ENCODE measurements around the gene EYS. TPM values are rescaled to one million over a fixed set of nuclear protein-coding genes. Genes with fewer than 3 reads are reported as not detected.
A peak's percentile ranks its signal among the peaks of the same experiment; 100 is the strongest.

The EYS gene
- total and polyA plus RNA-seq, 2 of the 8 experiments (the other 6 are each of a cell fraction or from before 2014, with no cell fraction given) = 0.05 to 0.13 TPM

DNA sequence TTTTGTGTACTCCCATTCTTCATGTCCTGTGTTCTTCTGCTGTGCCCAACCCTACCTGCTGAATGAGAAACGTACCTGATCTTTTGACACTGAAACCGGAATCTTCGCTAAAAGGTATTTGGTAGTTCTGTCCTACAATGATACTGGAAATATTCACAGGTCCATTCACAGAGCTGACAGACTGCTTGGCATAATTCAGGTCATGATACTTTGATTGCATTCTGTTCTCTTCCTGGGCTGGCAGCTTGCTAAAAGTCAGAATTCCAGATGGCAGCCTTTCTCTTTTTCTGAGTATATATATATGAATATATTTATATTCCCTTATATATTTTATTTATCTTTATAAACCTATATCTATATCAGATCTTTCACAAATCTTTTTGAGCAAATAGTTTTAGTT, 1696.4 kb downstream of the EYS start:
- no peak overlapping the region for H4K91ac ChIP-seq (replicated peaks; ENCODE audit: insufficient read length, low read length)
- no peak overlapping the region for H3K14ac ChIP-seq (ENCODE audit: insufficient read length)
- H2BK15ac ChIP-seq (ENCODE audit: low read length) = no peak overlapping the region
- no peak overlapping the region for H2BK120ac ChIP-seq (replicated peaks; ENCODE audit: low read depth, low read length)
- peak overlapping the region; percentile 32 for H3K4ac ChIP-seq (replicated peaks; ENCODE audit: insufficient read length, low read depth, low read length)
- H3K79me1 ChIP-seq (ENCODE audit: low read depth, low read length) = no peaks in the 10 kb centered on the region
- H3K27ac ChIP-seq (ENCODE audit: low read depth, low read length) = no peak overlapping the region
- H3K36me3 ChIP-seq (ENCODE audit: control insufficient read depth in 2 of 4, insufficient read depth in 4 of 4, low read length in 3 of 4) = no peaks in the 10 kb centered on the region
- H3K4me1 ChIP-seq (replicated peaks in 1 of 4; ENCODE audit: control insufficient read depth in 3 of 4, insufficient read depth in 4 of 4, low read length in 3 of 4) = peaks cover 0 to 2% (median under 1%) of the 10 kb centered on the region in 4 experiments; a peak in 1 of 7 replicates
- FAIRE-seq (no peak), DNase-seq (ENCODE audit: low read depth in 1 of 2, low spot score in 2 of 2) (no peak)
- H4K5ac ChIP-seq (ENCODE audit: insufficient read length, low read depth, low read length) = no peak overlapping the region
- H3K27me3 ChIP-seq (replicated peaks in 1 of 4; ENCODE audit: control insufficient read depth in 3 of 4, extremely low read depth in 1 of 4, insufficient read depth in 3 of 4, low read length in 3 of 4) = no peaks in the 10 kb centered on the region
- H2BK5ac ChIP-seq (ENCODE audit: low read depth, low read length) = no peak overlapping the region
- no peak overlapping the region for H3K23ac ChIP-seq (ENCODE audit: insufficient read length)
- no peak overlapping the region for H4K8ac ChIP-seq (ENCODE audit: extremely low read depth, insufficient read depth, low read length)
- H3K56ac ChIP-seq (replicated peaks; ENCODE audit: insufficient read length, low read depth, low read length) = no peak overlapping the region
- no peak overlapping the region for H2BK20ac ChIP-seq (ENCODE audit: low read length)
- H3K9ac ChIP-seq (replicated peaks in 1 of 4; ENCODE audit: extremely low read depth in 1 of 4, low read depth in 3 of 4, low read length in 3 of 4) = no peak overlapping the region
- WGBS, 2 experiments (ENCODE audit: extremely low coverage in 1 of 2, insufficient coverage in 1 of 2, insufficient read length in 1 of 2, insufficient replicate concordance in 2 of 2, low coverage in 1 of 2, low lambda C conversion rate in 2 of 2, missing lambda C conversion rate in 1 of 2) = 94% methylated on average over 3 of the region's 3 CpGs; no CpG with 5 or more reads in 1 of the 2 experiments
- no peak overlapping the region for H3K18ac ChIP-seq (ENCODE audit: extremely low read depth, low read length)
- H2AK5ac ChIP-seq (ENCODE audit: low read depth, low read length) = no peak overlapping the region
- no peaks in the 10 kb centered on the region for H3K9me3 ChIP-seq (ENCODE audit: insufficient read depth in 2 of 2, low read depth in 1 of 2, low read length in 1 of 2)
- ChIA-PET CTCF (ENCODE audit: partially characterized antibody) (interaction anchor here (0.7 to 1.6 kb wide), 4 partner anchors 79 to 320 kb away, joined by 3 to 7 read pairs (median 4); no protein-coding TSS in a partner anchor), POLR2A (ENCODE audit: partially characterized antibody) (interaction anchor here (0.7 kb wide), 1 partner anchor 20 kb away, joined by 3 read pairs; no protein-coding TSS in a partner anchor)
- no peak overlapping the region for H3K4me3 ChIP-seq (ENCODE audit: extremely low read depth in 1 of 4, insufficient read depth in 2 of 4, low read depth in 3 of 4, low read length in 4 of 4)
- H3K23me2 ChIP-seq (ENCODE audit: low read depth, low read length) = no peaks in the 10 kb centered on the region
- no peaks in the 10 kb centered on the region for H4K20me1 ChIP-seq (replicated peaks in 1 of 2; ENCODE audit: control insufficient read depth in 1 of 2, insufficient read depth in 2 of 2, low read length in 2 of 2)
- H2AFZ ChIP-seq (ENCODE audit: low read length) = no peak overlapping the region
- no peak overlapping the region for H3K4me2 ChIP-seq (ENCODE audit: insufficient read depth in 1 of 2, low read depth in 2 of 2, low read length in 2 of 2)
- H3K79me2 ChIP-seq (ENCODE audit: control insufficient read depth in 1 of 2, insufficient read depth in 2 of 2, low read length in 2 of 2) = no peaks in the 10 kb centered on the region
- no peak overlapping the region for H2BK12ac ChIP-seq (ENCODE audit: low read depth, low read length)
- TF ChIP-seq POU5F1 (IDR thresholded peaks at IDR 0.05; ENCODE audit: low read depth, low read length) (no peak), POLR2A (IDR thresholded peaks at IDR 0.05; ENCODE audit: control extremely low read depth in 1 of 2, low read depth in 2 of 2, low read length in 2 of 2) (no peak), CBX8 (IDR thresholded peaks at IDR 0.05; ENCODE audit: borderline replicate concordance, low read depth, low read length) (no peak), RNF2 (IDR thresholded peaks at IDR 0.05; ENCODE audit: borderline replicate concordance, low read depth, low read length, missing control alignments, poor library complexity, severe bottlenecking) (no peak), SIN3A (conservative IDR thresholded peaks at IDR 0.05 in 1 of 2, IDR thresholded peaks at IDR 0.05 in 1 of 2; ENCODE audit: low read depth in 1 of 2, low read length in 2 of 2) (no peak), SP1 (IDR thresholded peaks at IDR 0.05; ENCODE audit: low read depth, low read length) (no peak), HDAC2 (IDR thresholded peaks at IDR 0.05; ENCODE audit: borderline replicate concordance in 1 of 2, low read depth in 2 of 2, low read length in 2 of 2) (no peak), BCL11A (IDR thresholded peaks at IDR 0.05; ENCODE audit: low read depth in 2 of 2, low read length in 2 of 2) (no peak), E2F6 (IDR thresholded peaks at IDR 0.05) (no peak), RAD21 (IDR thresholded peaks at IDR 0.05 in 1 of 2, conservative IDR thresholded peaks at IDR 0.05 in 1 of 2; ENCODE audit: low read depth in 2 of 2, low read length in 2 of 2) (no peak), JUND (IDR thresholded peaks at IDR 0.05; ENCODE audit: low read length) (no peak), GABPA (IDR thresholded peaks at IDR 0.05; ENCODE audit: borderline replicate concordance, insufficient read depth, low read length) (no peak), TAF1 (IDR thresholded peaks at IDR 0.05; ENCODE audit: low read depth, low read length) (no peak)

Measured in H1 (cell line).